HepG2 (cell line): ENCODE measurements around the gene NUP85. TPM values are rescaled to one million over a fixed set of nuclear protein-coding genes. Genes with fewer than 3 reads are reported as not detected.

Experiments used
- AHR ChIP-seq: IDR thresholded peaks from 2 replicates; pipeline ENCODE4 v1.6.1; 2018; ENCODE audit warnings: missing genetic modification reagents, missing compliant biosample characterization
- ATF7-NPFF ChIP-seq: sonication (generic); formaldehyde crosslinking; IDR thresholded peaks from 2 replicates; pipeline ENCODE4 v1.8.1; 2023; ENCODE audit warnings: mild to moderate bottlenecking, low read depth, missing genetic modification reagents, moderate library complexity
- DR1 ChIP-seq: sonication (generic); formaldehyde crosslinking; IDR thresholded peaks from 2 replicates; pipeline ENCODE4 v1.8.0; 2021; ENCODE audit warnings: mild to moderate bottlenecking, missing genetic modification reagents, inconsistent platforms
- HHEX ChIP-seq: IDR thresholded peaks from 2 replicates; pipeline ENCODE4 v1.6.1; 2016; ENCODE audit warnings: control low read depth
- KLF9 ChIP-seq: IDR thresholded peaks from 2 replicates; pipeline ENCODE4 v1.6.1; 2016; ENCODE audit warnings: low read depth
- PITX1 ChIP-seq: sonication (generic); formaldehyde crosslinking; IDR thresholded peaks from 2 replicates; pipeline ENCODE4 v1.5.1; 2020; ENCODE audit warnings: mild to moderate bottlenecking, missing genetic modification reagents
- SMAD3 ChIP-seq: sonication (generic); formaldehyde crosslinking; IDR thresholded peaks from 2 replicates; pipeline ENCODE4 v1.4.0; 2020; ENCODE audit warnings: missing genetic modification reagents
- SP5 ChIP-seq: IDR thresholded peaks from 2 replicates; pipeline ENCODE4 v1.6.1; 2016; ENCODE audit warnings: low read depth, borderline replicate concordance
- ZHX2 ChIP-seq, 2 experiments: sonication (generic) in 1 of 2; formaldehyde crosslinking in 1 of 2; IDR thresholded peaks; 2 replicates each; pipeline versions ENCODE4 v1.6.1 to v1.9.0; 2014 to 2022; ENCODE audit warnings: antibody characterized with exemption in 1 of 2, borderline replicate concordance in 1 of 2, inconsistent platforms in 1 of 2, low read depth in 1 of 2, missing genetic modification reagents in 1 of 2
- ZNF10 ChIP-seq: sonication (generic); formaldehyde crosslinking; IDR thresholded peaks from 2 replicates; pipeline ENCODE4 v1.4.0; 2020; ENCODE audit warnings: mild to moderate bottlenecking, low read depth, missing genetic modification reagents, borderline replicate concordance
- ZNF20 ChIP-seq: sonication (generic); formaldehyde crosslinking; IDR thresholded peaks from 2 replicates; pipeline ENCODE4 v1.4.0; 2020; ENCODE audit warnings: mild to moderate bottlenecking, moderate library complexity, missing genetic modification reagents
- ZNF280D ChIP-seq: sonication (generic); formaldehyde crosslinking; IDR thresholded peaks from 2 replicates; pipeline ENCODE4 v1.5.1; 2020; ENCODE audit warnings: mild to moderate bottlenecking, missing genetic modification reagents
- ZNF670 ChIP-seq: sonication (generic); formaldehyde crosslinking; IDR thresholded peaks from 2 replicates; pipeline ENCODE4 v1.8.0; 2022; ENCODE audit warnings: mild to moderate bottlenecking, missing genetic modification reagents, borderline replicate concordance
- ZNF777 ChIP-seq: sonication (generic); formaldehyde crosslinking; IDR thresholded peaks from 2 replicates; pipeline ENCODE4 v1.4.0; 2020; ENCODE audit warnings: missing genetic modification reagents
- polyA plus RNA-seq, 8 experiments: library from polyadenylated mRNA; depleted of rRNA in 3 of 8; stranded (reverse) in 7 of 8; unstranded in 1 of 8; fragments of >200 nt; fragmentation: Illumina TruSeq in 4 of 8; extraction: Trizol in 4 of 8; gene quantifications; 2 replicates each; pipeline versions ENCODE4 v1.2.1 to v1.2.3, GENCODE V29; 2011 to 2016; ENCODE audit warnings: low read depth in 4 of 8, missing spikeins in 1 of 8, mixed read lengths in 1 of 8; ENCODE audit not compliant: insufficient read depth in 1 of 8
- total RNA-seq, 5 experiments: library from RNA; depleted of rRNA; stranded (reverse); fragments of >200 nt; fragmentation: Illumina TruSeq; extraction: Trizol; gene quantifications; 2 replicates each; pipeline ENCODE4 v1.2.3, GENCODE V29; 2016; ENCODE audit warnings: low read depth in 1 of 5
- TF ChIP-seq, protein P1 (sequence below): sonication (generic); formaldehyde crosslinking; IDR thresholded peaks from 2 replicates; pipeline ENCODE4 v1.5.0; 2020; ENCODE audit warnings: missing genetic modification reagents
- TF ChIP-seq, protein P2 (sequence below): sonication (generic); formaldehyde crosslinking; IDR thresholded peaks from 2 replicates; pipeline ENCODE4 v1.8.1; 2022; ENCODE audit warnings: low read depth, mild to moderate bottlenecking, missing genetic modification reagents

The NUP85 gene
- total and polyA plus RNA-seq, 2 of the 13 experiments (the other 11 are each of a cell fraction or from before 2014, with no cell fraction given), result 89.1 to 124 TPM

DNA sequence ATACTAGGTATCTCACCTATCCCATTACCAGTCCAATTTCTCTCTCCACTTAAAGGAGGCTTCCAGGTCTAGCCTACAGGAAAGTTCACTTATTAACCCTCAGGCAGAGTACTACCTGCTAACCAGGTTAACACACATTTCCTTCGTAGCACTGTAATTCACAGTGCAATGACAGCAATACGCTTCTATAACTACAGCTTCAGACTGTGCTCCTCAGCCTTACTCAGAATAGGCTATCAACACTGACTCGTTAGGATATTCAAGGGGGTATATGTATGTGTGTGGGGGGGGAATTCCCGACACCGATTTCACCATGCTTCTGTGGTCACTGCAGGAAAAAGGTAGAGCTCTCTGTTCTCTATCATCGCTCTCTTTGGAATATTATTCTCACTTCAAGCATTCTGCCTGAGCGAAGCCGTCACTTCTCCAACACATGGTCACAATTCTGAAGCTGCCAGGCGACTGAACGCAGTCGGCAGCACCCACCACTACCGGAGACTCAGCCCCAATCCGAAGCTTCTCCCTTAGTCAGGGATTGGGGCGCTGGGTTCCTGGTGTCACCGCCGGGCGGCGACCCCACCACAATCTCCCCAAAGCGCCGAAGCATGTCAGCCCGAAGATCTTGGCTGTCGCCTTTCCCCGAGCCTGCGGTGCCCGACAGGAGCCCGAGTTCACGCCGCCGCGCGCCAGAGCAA, 55.3 kb downstream of the NUP85 start (continued):
- TF ChIP-seq, protein P1, sequence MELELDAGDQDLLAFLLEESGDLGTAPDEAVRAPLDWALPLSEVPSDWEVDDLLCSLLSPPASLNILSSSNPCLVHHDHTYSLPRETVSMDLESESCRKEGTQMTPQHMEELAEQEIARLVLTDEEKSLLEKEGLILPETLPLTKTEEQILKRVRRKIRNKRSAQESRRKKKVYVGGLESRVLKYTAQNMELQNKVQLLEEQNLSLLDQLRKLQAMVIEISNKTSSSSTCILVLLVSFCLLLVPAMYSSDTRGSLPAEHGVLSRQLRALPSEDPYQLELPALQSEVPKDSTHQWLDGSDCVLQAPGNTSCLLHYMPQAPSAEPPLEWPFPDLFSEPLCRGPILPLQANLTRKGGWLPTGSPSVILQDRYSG (CRISPR knock-in tag), result no peak
- no peak for TF ChIP-seq ZNF20 (CRISPR knock-in tag)
- no peak for TF ChIP-seq AHR (CRISPR knock-in tag)
- no peak for TF ChIP-seq SP5 (CRISPR knock-in tag)
- no peak for TF ChIP-seq ZNF670 (CRISPR knock-in tag)
- no peak for TF ChIP-seq KLF9 (CRISPR knock-in tag)
- no peak for TF ChIP-seq ZNF777 (CRISPR knock-in tag)
- TF ChIP-seq SMAD3 (CRISPR knock-in tag), result no peak
- TF ChIP-seq ATF7-NPFF (CRISPR knock-in tag), result no peak
- peak; percentile 20; the same call in 1 of the 2 replicates for TF ChIP-seq ZNF280D (CRISPR knock-in tag)
- no peak for TF ChIP-seq DR1
- no peak; the same call in 1 of the 2 replicates for TF ChIP-seq PITX1 (CRISPR knock-in tag)
- no peak for TF ChIP-seq ZHX2 (IDR thresholded peaks at IDR 0.05; ENCODE audit: low read depth)
- no peak for TF ChIP-seq ZHX2 (CRISPR knock-in tag; IDR thresholded peaks at IDR 0.05; ENCODE audit: borderline replicate concordance)
- TF ChIP-seq ZNF10 (CRISPR knock-in tag), result no peak
- TF ChIP-seq HHEX (CRISPR knock-in tag), result no peak
- TF ChIP-seq, protein P2, sequence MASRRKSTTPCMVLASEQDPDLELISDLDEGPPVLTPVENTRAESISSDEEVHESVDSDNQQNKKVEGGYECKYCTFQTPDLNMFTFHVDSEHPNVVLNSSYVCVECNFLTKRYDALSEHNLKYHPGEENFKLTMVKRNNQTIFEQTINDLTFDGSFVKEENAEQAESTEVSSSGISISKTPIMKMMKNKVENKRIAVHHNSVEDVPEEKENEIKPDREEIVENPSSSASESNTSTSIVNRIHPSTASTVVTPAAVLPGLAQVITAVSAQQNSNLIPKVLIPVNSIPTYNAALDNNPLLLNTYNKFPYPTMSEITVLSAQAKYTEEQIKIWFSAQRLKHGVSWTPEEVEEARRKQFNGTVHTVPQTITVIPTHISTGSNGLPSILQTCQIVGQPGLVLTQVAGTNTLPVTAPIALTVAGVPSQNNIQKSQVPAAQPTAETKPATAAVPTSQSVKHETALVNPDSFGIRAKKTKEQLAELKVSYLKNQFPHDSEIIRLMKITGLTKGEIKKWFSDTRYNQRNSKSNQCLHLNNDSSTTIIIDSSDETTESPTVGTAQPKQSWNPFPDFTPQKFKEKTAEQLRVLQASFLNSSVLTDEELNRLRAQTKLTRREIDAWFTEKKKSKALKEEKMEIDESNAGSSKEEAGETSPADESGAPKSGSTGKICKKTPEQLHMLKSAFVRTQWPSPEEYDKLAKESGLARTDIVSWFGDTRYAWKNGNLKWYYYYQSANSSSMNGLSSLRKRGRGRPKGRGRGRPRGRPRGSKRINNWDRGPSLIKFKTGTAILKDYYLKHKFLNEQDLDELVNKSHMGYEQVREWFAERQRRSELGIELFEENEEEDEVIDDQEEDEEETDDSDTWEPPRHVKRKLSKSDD (CRISPR knock-in tag), result no peak
